ENCODE data around the gene PPP1R12B. TPM values are rescaled to one million over a fixed set of nuclear protein-coding genes. Genes with fewer than 3 reads are reported as not detected.
"Not testable (repeated sequence)": the region's sequence is repeated elsewhere in the genome, so short reads cannot be mapped to it uniquely, and the experiment has no call there.

Gene PPP1R12B
- total RNA-seq, 1 donor from 2014 or later: 72.2 TPM

DNA sequence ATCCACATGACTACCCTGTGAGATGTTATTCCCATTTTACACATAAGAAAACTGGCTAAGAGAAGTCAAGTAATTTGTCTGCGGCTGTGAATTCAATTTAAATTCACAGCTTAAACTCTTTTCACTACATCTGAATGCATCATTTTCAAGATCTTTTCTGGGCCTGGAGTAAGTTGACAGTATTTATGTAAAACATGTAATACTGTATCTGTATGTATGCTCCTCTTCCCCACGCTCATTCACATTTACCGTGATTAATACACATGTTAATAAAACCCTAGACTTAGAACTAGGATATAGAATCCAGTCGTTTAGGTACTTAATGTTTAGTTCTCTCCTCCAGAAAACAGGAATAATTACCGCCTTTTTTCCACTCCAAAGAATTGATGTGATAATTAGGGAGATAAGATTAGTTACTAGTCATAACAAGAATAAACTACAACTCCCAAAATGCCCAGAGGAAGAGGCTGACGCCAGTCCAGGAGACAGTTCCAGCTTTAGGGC is 442 bp upstream of the PPP1R12B start:
- DNase-seq (ENCODE audit: low read depth): no peak

DNA sequence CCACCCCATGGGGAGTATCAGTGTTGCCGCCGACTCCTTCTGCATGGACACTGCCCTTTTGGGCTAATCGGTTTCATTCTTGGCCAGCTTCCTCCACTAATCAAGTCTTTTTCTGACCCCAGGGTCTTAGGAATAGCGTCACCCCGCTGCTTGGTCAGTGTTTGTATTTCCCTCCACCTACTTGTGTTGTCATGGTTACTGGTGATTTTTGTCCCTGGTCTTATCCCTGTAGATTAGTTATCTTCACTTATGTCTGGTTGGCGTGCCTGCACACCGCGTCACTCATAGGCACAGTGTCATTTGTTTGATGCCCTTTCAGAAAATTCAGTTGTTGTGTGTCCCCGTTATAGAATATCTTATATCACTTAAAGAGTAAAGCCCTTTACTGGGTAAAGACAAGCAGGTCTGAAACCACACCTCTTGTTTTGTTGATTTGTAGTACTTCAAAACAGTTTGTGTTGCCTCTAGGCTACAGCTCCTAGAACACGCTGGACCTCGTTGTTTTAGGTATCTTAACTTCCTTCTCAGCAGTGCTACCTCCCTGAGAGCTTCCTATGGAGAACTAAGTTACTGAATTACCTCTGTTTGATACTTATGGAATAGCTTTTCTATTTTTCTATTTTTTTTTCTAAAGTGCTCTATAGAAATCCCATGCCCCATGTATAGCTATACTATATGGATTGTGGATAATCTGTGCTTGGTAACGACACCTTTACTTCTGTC is 868 bp downstream of the PPP1R12B start:
- DNase-seq (ENCODE audit: low read depth): peak; percentile 53

DNA sequence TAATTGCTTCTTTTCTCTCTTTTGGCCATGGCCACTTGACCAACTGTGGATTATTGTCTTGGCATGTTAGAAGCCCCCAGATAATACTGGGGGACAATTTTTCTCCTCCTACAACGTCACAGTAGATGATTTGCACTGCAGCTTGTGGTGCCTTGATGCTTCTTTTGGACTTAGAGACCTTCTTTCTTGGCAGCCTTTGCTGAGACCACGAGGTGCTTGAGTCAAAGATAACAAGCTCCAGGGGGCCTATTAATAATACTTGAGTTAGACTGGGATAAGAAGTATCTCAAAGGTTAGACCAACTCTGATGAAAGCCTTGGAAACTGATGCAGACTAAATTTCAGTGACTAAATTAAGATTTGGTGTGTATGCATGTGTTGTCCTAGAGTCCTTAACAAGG is 3.2 kb downstream of the PPP1R12B start:
- peak; percentile 28 for DNase-seq (ENCODE audit: low read depth)

DNA sequence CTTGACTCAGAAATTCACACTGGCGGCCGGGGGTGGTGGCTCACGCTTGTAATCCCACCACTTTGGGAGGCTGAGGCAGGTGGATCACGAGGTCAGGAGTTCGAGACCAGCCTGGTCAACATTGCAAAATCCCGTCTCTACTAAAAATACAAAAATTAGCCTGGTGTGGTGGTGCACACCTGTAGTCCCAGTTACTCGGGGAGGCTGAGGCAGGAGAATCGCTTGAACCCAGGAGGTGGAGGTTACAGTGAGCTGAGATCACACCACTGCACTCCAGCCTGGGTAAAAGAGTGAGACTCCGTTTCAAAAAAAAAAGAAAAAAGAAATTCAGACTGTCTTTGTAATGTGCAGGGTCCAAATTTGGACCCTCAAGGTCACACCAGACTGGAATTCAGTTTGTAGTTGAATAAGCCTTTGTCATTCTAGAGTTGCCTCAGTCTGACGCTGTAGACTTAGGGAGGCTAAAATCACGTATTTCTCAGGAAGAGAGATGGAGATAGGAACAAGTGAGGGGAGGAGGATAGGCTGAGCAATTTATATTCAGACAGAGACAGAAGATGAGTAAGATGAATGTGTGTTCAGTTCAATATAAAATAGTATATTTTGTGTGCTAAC is 4.2 kb downstream of the PPP1R12B start:
- not testable (repeated sequence) for DNase-seq (ENCODE audit: low read depth)

DNA sequence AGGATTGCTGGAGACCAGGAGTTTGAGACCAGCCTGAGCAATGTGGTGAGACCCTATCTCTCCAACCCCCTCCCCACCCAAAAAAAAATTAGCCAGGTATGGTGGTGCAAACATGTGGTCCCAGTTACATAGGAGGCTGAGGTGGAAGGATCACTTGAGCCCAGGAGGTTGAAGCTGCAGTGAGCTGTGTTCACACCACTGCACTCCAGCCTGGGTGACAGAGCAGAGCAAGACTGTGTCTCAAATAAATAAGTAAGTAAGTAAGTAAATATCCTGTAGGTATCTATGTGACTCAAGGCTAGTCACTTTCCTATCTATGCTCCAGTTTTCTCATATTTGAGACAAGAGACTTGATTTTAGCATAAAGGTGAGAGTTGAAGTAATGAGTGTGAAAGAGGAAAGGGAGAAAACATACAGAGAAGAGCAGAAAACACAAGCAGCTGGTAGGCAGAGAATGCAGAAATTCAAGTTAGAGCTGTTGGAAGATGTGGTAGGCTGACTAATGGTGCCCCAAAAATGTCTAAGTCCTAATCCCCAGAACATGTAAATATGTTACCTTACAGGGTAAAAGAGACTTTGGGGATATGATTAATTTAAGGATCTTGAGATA is 7.5 kb downstream of the PPP1R12B start:
- DNase-seq (ENCODE audit: low read depth): no peak

DNA sequence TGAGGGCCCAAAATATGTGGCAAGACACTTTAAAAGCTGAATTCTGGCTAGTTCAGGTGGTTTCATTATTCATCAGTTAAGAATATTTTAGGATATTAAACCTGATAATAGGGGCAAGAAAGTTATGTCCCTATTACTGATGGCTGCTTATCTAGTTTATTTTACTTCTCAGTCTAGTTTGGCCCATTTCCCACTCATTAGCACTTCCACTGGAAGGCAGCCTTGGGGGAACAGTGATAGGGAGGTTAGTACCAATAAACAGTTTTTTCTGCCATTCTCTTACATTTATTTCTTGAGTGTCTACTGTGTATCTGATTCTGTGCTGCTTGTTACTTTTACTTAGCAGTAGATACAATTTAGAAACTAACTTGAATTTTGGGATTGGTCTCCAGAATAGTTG is 9.0 kb downstream of the PPP1R12B start:
- no peak for DNase-seq (ENCODE audit: low read depth)

DNA sequence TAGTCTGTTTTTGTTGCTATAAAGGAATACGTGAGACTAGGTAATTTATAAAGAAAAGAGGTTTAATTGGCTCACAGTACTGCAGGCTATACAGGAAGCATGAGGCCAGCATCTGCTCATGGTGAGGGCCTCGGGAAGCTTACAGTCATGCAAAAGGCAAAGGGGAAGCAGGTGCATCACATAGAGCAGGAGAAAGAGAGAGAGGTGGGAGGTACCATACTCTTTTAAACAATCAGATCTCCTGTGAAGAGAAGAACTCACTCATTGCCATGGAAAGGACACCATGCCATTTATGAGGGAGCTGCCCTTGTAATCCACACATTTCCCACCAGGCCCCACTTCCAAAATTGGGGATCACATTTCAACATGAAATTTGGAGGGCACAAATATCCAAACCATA is 12.7 kb downstream of the PPP1R12B start:
- DNase-seq (ENCODE audit: low read depth): no peak

DNA sequence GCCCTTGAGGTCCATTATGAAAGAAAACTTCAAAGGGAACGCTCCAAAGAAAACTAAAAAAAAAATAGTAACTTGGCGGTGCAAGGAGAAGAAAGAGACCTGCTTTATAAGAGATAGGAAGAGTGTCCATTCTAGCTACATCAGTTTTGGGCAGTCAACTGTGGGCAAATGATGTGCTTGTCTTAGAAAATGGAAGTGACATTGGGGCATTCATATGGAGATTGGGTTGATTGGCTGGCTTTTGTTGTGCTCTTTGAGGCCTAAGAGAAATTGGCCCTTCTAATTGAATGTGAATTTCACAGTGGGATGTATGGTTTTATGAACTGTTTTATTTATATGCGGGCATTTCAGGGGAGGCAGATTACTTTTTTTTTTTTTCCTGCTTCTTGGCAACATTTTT is 13.2 kb downstream of the PPP1R12B start:
- DNase-seq (ENCODE audit: low read depth): no peak

DNA sequence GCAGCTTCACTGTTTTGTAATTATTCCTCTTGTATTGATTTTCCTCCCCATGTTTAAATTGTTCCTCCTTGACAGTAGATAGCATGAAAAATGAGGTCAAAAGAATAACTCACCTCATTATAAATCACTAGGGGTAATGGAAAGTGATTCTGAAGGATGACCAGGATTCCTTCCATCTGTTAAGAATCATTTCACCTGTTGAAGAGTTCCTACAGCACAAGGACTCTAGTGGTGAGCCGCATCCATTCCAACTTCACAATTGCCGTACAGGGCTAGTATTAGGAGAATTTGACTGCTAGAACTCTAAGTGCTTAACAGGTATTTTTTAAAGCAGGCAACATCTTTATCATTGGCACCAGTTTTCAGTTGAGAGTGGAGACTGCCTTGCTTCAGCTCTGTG is 13.7 kb downstream of the PPP1R12B start:
- DNase-seq (ENCODE audit: low read depth): no peak

DNA sequence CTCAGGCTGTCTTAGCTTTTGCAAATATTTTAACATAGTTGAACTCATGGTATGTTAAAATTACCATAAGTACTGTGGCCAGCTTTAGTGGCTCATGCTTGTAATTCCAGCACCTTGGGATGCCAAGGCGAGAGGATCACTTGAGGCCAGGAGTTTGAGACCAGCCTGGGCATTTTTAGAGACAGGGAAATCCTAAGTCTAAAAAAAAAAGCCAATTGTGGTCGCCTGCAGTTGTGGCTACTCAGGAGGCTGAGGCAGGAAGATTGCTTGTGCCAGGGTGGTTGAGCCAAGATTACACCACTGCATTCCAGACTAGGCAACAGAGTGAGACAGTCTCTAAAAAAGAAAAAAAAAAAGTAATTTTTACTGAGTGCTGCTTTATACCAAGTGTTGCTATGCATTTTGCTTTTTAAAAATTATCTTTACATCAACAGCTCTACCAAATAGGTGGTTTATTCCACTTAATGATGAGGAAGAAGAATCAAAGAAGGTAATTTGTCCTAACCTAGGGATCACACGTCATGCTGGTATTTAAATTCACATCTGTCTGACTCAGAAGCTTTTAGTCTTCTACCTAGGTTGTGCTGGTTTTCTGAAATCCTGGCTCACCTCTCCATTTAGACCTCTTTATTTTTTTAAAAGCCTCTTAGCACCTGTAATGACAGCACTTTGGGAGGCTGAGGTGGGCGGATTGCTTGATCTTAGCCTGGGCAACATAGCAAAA is 16.8 kb downstream of the PPP1R12B start:
- DNase-seq (ENCODE audit: low read depth): peak; percentile 61

DNA sequence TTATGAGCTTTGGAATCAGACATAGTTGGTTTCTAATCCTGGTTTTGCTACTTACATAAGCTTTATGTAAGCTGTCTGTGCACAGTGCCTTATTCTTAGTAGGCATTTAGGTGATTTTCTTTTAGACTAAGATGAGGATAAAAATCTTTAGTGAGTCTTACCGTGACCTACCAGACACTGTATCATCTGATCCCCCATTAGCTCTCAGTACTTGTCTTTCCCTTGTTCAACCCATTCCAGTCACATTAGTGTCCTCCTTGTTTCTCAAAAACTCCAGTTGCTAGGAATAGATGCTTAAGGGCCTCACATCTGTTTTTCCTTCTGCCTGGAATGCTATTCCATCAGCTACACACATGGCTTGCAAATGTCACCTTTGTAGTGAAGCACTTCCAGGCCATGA is 18.8 kb downstream of the PPP1R12B start:
- no peak for DNase-seq (ENCODE audit: low read depth)

DNA sequence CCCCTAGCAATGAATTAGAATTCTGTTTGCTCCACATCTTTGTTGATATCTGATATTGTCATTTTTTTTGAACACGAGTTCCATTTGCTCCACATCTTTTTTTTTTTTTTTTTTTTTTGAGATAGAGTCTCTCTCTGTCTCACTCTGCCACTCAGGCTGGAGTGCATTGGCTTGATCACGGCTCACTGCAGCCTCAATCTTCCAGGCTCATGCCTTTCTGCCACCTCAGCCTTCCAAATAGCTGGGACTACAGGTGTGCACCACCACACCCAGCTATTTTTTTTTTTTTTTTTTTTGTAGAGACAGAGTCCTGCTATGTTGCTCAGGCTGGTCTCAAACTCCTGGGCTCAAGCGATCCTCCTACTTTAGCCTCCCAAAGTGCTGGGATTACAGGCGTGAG is 22.4 kb downstream of the PPP1R12B start:
- DNase-seq (ENCODE audit: low read depth): not testable (repeated sequence)

DNA sequence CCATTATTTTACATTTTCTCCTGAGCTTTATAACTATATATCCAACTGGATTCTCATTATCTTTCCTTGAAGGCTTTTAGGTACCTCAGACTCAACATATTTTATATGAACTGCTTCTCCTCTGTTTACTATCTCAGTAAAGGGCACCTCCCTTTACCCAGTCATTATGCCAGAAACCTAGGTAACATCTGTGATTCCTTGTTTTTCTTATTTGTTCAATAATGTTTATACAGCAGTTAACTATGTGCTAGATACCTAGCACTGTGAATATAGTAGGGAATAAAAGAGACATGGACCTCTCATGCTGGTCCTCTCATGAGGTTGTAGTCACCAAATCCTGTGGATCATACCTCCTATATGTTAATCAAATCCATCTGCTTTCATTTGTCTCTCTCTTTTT is 25.6 kb downstream of the PPP1R12B start:
- no peak for DNase-seq (ENCODE audit: low read depth)

DNA sequence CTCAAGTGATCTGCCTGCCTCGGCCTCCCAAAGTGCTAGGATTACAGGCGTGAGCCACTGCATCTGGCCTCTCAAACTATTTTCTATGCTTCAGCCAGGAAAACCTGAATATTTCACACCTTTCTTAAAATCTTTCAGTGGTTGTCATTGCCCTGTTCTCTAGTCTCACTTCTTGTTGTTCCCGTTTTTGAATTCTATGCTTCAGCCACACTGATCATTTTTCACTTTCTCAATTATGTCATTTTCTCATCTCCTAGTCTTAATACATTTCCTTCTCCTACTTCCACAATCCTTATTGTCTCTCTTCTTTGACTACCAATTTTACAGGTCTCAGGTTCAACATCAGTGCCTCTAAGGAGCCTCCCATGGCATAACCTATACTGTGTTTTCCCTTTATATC is 26.7 kb downstream of the PPP1R12B start:
- DNase-seq (ENCODE audit: low read depth): not testable (repeated sequence)

DNA sequence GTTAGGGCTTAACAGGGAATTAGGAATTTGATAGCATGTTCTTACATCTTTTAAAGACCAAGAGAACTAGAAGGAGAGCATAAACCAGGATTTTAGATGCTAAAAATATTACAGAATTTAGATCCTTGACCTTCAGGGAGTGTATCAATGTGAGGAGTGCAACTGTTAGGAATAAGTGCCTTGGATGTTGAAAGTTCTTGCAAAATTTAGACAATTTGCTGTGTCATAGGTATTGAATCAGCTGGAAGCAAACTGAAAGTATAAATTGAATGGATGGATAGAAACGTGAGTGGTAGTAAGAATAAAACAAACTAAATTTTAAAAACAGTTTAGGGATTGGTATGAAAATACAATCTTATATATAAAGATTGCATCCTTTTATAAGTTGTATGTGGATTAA is 27.7 kb downstream of the PPP1R12B start:
- DNase-seq (ENCODE audit: low read depth): no peak

DNA sequence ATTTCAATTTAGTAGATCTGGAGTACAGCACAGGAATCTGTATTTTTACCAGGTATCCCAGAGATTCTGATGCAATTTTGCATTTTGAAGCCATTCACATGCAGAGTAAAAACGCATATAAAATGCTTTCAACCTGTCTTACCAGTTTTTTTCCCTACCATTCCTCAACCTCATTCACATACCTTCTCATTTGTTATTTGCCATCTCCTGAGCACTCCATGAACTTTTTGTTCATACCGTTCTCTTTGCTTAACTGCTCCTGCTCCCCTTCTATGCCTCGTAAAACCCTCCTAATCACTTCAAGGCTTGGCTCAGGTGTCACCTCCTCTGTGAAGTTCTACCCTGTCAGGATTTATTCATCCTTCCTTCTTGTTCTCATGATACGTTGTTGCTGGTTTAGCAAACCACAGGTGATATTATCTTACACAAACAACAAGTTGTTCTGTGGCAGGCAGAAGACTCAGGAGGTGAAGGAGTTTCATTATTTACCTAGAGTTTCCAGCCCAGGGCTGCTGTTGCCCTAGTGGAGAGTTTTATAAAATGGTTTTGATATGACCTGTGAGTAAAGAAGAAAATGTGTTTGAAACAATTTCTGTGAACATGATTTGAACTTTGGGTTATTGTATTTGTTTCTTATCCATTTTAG is 31.5 kb downstream of the PPP1R12B start:
- not testable (repeated sequence) for DNase-seq (ENCODE audit: low read depth)

DNA sequence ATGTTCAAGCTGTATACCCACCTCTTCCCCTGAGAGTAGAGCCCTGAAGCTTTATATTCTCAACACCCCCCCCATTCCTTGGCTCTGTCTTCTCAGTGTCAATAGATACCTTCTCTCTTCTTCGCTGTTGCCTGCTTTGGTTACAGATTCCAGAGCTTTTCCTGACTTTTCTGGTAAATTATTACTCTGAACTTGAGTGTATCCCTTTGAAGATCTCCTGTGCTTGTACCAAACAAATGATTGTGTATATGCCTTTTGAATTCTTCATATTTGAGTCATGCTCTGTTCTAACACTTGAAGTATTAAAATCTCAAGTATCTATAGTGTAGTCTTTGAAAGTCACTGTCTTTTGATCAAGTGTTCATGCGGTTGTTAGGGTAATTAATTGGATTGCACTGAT is 32.0 kb downstream of the PPP1R12B start:
- DNase-seq (ENCODE audit: low read depth): not testable (repeated sequence)

DNA sequence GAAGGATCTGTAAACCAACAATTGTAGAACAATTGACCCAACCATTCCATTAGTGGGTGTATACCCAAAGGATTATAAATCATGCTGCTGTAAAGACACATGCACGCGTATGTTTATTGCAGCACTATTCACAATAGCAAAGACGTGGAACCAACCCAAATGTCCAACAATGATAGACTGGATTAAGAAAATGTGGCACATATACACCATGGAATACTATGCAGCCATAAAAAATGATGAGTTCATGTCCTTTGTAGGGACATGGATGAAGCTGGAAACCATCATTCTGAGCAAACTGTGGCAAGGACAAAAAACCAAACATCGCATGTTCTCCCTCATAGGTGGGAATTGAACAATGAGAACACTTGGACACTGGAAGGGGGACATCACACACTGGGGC is 33.4 kb downstream of the PPP1R12B start:
- not testable (repeated sequence) for DNase-seq (ENCODE audit: low read depth)

DNA sequence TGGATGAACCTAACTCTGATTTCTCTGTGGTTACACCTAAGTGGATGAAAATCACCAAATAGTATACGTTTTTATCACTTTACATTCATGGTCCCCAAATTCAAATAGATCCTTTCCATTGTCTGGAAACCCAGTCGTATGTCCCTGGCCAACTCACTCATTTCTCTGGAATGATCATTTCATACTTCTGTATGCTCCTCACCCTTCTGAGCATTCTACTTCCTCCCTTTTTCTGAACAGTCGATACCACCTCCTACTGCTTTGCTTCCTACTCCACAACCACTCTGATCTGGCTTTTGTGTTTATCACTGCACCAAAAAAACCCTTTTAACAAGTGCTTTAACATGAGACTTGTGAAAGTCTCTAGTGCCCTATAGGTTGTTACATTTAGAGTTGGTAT is 47.3 kb downstream of the PPP1R12B start:
- not testable (repeated sequence) for DNase-seq (ENCODE audit: low read depth)

DNA sequence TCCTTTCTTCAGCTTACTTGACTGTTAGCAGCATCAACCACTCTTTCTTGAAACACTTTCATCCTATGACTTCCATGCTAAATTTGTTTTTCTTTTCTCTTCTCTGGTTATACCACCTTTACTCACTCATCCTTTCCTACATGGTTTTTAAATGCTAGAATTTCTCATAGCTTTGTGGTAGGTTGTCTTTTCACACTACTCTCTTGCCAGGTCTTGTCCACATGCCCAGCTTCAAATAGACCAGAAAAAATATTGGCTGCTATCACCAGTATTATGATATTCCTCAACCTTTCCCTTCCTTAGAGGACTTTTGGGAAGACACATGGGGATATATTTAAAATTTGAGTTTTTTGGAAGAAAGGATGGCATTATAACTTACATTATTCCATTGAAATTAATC is 48.8 kb downstream of the PPP1R12B start:
- no peak for DNase-seq (ENCODE audit: low read depth)

DNA sequence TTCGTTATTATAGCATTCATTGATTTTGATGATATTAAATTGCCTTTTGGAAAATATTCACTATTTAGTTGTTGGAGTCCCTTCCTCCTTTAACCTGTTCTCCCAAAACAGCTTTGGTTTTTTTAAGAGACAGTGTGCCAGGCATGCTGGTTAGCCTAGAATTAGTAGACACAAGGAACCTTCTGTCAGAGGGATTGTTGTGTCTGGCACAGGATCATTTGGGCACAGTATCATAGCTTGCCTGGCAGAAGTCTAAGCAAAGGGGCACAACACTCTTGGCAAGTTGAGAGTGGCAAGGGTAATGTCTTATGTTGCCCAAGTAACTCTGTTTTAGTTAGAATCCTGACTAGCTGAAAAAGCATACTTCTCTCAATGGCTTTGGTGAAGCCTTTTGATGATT is 49.9 kb downstream of the PPP1R12B start:
- DNase-seq (ENCODE audit: low read depth): not testable (repeated sequence)
